Transverse colon (tissue), 4 donors: ENCODE data around the gene TNRC6A. TPM values are rescaled to one million over a fixed set of nuclear protein-coding genes. Genes with fewer than 3 reads are reported as not detected.

Experiments
- DNase-seq: peaks from one replicate; pipeline ENCODE4 v3.0.0-alpha.2; 2019
- H3K27ac ChIP-seq, 4 donors: fragments of 200-600 bp; sonication (generic); 2 replicates each; pipeline ENCODE4 v1.5.1; 2016 to 2018; ENCODE audit warnings: inconsistent platforms in 4 of 4
- H3K27me3 ChIP-seq: fragments of 200-600 bp; sonication (generic); 2 replicates; pipeline ENCODE4 v1.5.1; 2017; ENCODE audit warnings: inconsistent platforms
- H3K36me3 ChIP-seq, 4 donors: fragments of 200-600 bp; sonication (generic); 2 replicates each; pipeline ENCODE4 v1.5.1; 2017 to 2019; ENCODE audit warnings: inconsistent platforms in 4 of 4
- H3K4me1 ChIP-seq, 4 donors: fragments of 200-600 bp; sonication (generic); 2 replicates each; pipeline ENCODE4 v1.5.1; 2017 to 2020; ENCODE audit warnings: inconsistent platforms in 4 of 4
- H3K4me3 ChIP-seq, 4 donors: fragments of 200-600 bp; sonication (generic); 1 replicate in 1 of 4; 2 replicates in 3 of 4; pipeline versions ENCODE4 v1.5.1 to v1.6.1; 2017 to 2019; ENCODE audit warnings: inconsistent platforms in 4 of 4
- H3K9me3 ChIP-seq, 2 donors: fragments of 200-600 bp; sonication (generic); 2 replicates each; pipeline ENCODE4 v1.5.1; 2017 to 2019; ENCODE audit warnings: inconsistent platforms in 2 of 2
- CTCF ChIP-seq, 5 experiments: fragments of 200-600 bp in 3 of 5; fragments of 450-650 bp in 2 of 5; sonication (generic) in 3 of 5; IDR thresholded peaks; 1 replicate in 2 of 5; 2 replicates in 3 of 5; pipeline ENCODE4 v1.5.1; 2016 to 2017; ENCODE audit warnings: antibody characterized with exemption in 5 of 5, inconsistent platforms in 3 of 5, mild to moderate bottlenecking in 2 of 5, moderate library complexity in 1 of 5
- EP300 ChIP-seq: sonication (generic); formaldehyde crosslinking; IDR thresholded peaks from one replicate; pipeline ENCODE4 v1.6.1; 2017; ENCODE audit warnings: antibody characterized with exemption, low read depth
- POLR2A ChIP-seq: fragments of 450-650 bp; IDR thresholded peaks from one replicate; pipeline ENCODE4 v1.6.1; 2016; ENCODE audit warnings: antibody characterized with exemption, mild to moderate bottlenecking, moderate library complexity
- POLR2AphosphoS5 ChIP-seq, 3 donors: sonication (generic); formaldehyde crosslinking; IDR thresholded peaks; one replicate each; pipeline ENCODE4 v1.6.1; 2016; ENCODE audit warnings: antibody characterized with exemption in 3 of 3
- WGBS, 2 donors: methylation state at CpG; one replicate each; pipeline ENCODE4 v1.1.5; 2018; ENCODE audit warnings: low coverage in 1 of 2; 5-methylcytosine and 5-hydroxymethylcytosine counted together
- in situ Hi-C, 4 donors: fragments of 200-750 bp; cut with MboI; loops; one replicate each; pipeline versions ENCODE4 v1.15.0 to v1.15.1; 2017; ENCODE audit warnings: low sequenced_read_pairs in 3 of 4, low pct_ligation_motif_present in 1 of 4, low pct_unique_long_range_greater_than_20kb in 1 of 4
- intact Hi-C: fragments of 100-400 bp; cut with DNase I; formaldehyde crosslinking; loops from one replicate; pipeline ENCODE4 v1.15.1; 2023; ENCODE audit warnings: low total_unique reads
- total RNA-seq, 4 donors: library from RNA; depleted of rRNA; stranded (reverse); fragments of >200 nt; gene quantifications; one replicate each; pipeline ENCODE4 v1.1.0, GENCODE V29; 2016

TNRC6A gene
- total RNA-seq, 4 donors from 2014 or later: 48.2 to 77.2 (median 54.8) TPM

GRCh38 chr16:24800586-24800985 lies 71.1 kb downstream of the TNRC6A start:
- intact Hi-C loops: no loop called here
- no peaks in the 10 kb centered on the region for H3K4me1 ChIP-seq
- no peak overlapping the region for H3K27ac ChIP-seq
- no peak for DNase-seq
- in situ Hi-C loops: loop anchor here in 1 of 4 donors (25.0 kb wide), 1 partner anchor 238 kb away; no protein-coding TSS in a partner anchor
- TF ChIP-seq CTCF (IDR thresholded peaks at IDR 0.05) (no peak), EP300 (no peak), POLR2A (no peak), POLR2AphosphoS5 (IDR thresholded peaks at IDR 0.05) (no peak)
- no peaks in the 10 kb centered on the region for H3K27me3 ChIP-seq
- WGBS, 2 donors: 85% methylated on average over 4 of the region's 4 CpGs; no CpG with 5 or more reads in 1 of the 2 donors
- H3K9me3 ChIP-seq: no peaks in the 10 kb centered on the region
- no peak overlapping the region for H3K4me3 ChIP-seq
- peaks cover 0 to 83% (median 36%) of the 10 kb centered on the region in 4 donors for H3K36me3 ChIP-seq

DNA sequence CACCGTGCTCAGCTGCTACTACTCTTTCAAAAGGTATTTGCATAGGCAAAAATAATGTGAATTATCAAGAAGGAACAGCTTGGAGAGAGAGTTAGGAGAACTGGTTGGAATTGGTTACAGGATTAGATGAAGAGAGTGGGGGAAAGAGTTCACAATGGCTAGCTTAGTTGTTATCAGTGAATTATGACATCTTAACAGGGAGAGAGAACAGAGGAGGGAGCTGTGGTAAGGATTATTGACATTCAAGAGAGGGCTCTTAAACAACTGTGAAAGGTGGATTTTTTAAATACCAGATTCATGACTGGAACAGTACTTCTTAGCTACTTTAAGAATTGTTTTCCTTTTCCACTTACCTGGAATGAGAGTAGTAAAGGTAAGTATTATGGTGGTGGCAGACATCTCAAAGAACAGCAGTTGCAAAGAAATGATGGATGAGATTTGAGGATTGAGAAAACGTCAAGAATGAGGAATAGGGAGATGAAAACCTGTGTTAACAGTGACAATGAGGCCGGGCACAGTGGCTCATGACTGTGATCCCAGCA lies 72.4 kb downstream of the TNRC6A start:
- TF ChIP-seq CTCF (IDR thresholded peaks at IDR 0.05): no peak
- TF ChIP-seq POLR2A: no peak
- no peak for TF ChIP-seq POLR2AphosphoS5 (IDR thresholded peaks at IDR 0.05)
- TF ChIP-seq EP300: no peak
- H3K4me3 ChIP-seq: no peak overlapping the region
- no peak for DNase-seq
- no peaks in the 10 kb centered on the region for H3K27me3 ChIP-seq
- in situ Hi-C loops (loop anchor here in 1 of 4 donors (25.0 kb wide), 1 partner anchor 240 kb away; no protein-coding TSS in a partner anchor), intact Hi-C loops (no loop called here)
- H3K27ac ChIP-seq: no peak overlapping the region
- H3K9me3 ChIP-seq: no peaks in the 10 kb centered on the region
- no peaks in the 10 kb centered on the region for H3K4me1 ChIP-seq
- WGBS, 2 donors: 88 to 100% methylated on average over 1 to 3 of the region's 3 CpGs
- H3K36me3 ChIP-seq: peaks cover 0 to 87% (median 39%) of the 10 kb centered on the region in 4 donors

- no peaks in the 10 kb centered on the region for H3K27me3 ChIP-seq
- 80 to 95% methylated on average over 4 to 5 of the region's 5 CpGs for WGBS, 2 donors
- H3K36me3 ChIP-seq: peaks cover 0 to 80% (median 37%) of the 10 kb centered on the region in 4 donors
- no peak overlapping the region for H3K27ac ChIP-seq
- in situ Hi-C loops (loop anchor here in 1 of 4 donors (25.0 kb wide), 1 partner anchor 243 kb away; no protein-coding TSS in a partner anchor), intact Hi-C loops (no loop called here)
- TF ChIP-seq POLR2A (no peak), EP300 (no peak)
- no peaks in the 10 kb centered on the region for H3K4me1 ChIP-seq
- H3K4me3 ChIP-seq: no peak overlapping the region
- no peaks in the 10 kb centered on the region for H3K9me3 ChIP-seq
- DNase-seq: no peak
These were observed 76.0 kb downstream of the TNRC6A start for GRCh38 chr16:24805484-24805883.

DNA sequence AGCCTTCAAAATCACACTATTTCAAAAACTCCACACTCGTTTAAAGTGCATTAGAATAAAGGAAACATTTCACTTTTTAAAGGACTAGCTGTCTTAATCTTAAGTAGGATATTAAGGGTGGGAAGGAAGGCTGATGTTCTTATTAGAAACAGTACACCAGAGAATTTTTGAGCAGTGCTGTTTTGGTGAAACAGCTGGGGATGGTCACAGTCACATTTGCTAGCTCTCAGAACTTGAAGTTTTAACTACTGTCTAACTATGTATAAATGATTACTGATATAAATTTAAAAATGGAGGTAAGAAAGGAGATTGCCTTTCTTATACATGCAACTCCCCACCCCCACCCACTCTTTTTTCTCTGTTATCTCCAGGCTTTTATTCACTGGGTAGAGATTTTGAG lies 77.8 kb downstream of the TNRC6A start:
- intact Hi-C loops (no loop called here), in situ Hi-C loops (loop anchor here in 1 of 4 donors (25.0 kb wide), 1 partner anchor 245 kb away; no protein-coding TSS in a partner anchor)
- WGBS, 2 donors: 57 to 63% methylated on average over 1 of the region's 1 CpG
- no peaks in the 10 kb centered on the region for H3K9me3 ChIP-seq
- no peak for DNase-seq
- no peak for TF ChIP-seq POLR2A
- TF ChIP-seq POLR2AphosphoS5 (IDR thresholded peaks at IDR 0.05): no peak
- no peak for TF ChIP-seq CTCF (IDR thresholded peaks at IDR 0.05)
- TF ChIP-seq EP300: no peak
- H3K36me3 ChIP-seq: peaks cover 0 to 73% (median 35%) of the 10 kb centered on the region in 4 donors
- no peak overlapping the region for H3K4me3 ChIP-seq
- H3K4me1 ChIP-seq: peaks cover 0 to 10% (median 1%) of the 10 kb centered on the region in 4 donors
- no peak overlapping the region for H3K27ac ChIP-seq
- H3K27me3 ChIP-seq: no peaks in the 10 kb centered on the region
